Lung microvascular endothelial cell (primary cell): Measurements from ENCODE around the gene SC5D. TPM values are rescaled to one million over a fixed set of nuclear protein-coding genes. Genes with fewer than 3 reads are reported as not detected.

Source experiments
- DNase-seq, 2 donors: peaks; one replicate each; pipeline versions ENCODE4 v3.0.0 to v3.0.0-alpha.2; 2010; ENCODE audit warnings: low read depth in 2 of 2
- total RNA-seq: library from RNA; depleted of rRNA; stranded (reverse); fragments of >200 nt; gene quantifications from 2 replicates; pipeline ENCODE4 v1.2.1, GENCODE V29; 2014

Gene SC5D
- total RNA-seq, 1 donor from 2014 or later: 31.7 TPM

DNA sequence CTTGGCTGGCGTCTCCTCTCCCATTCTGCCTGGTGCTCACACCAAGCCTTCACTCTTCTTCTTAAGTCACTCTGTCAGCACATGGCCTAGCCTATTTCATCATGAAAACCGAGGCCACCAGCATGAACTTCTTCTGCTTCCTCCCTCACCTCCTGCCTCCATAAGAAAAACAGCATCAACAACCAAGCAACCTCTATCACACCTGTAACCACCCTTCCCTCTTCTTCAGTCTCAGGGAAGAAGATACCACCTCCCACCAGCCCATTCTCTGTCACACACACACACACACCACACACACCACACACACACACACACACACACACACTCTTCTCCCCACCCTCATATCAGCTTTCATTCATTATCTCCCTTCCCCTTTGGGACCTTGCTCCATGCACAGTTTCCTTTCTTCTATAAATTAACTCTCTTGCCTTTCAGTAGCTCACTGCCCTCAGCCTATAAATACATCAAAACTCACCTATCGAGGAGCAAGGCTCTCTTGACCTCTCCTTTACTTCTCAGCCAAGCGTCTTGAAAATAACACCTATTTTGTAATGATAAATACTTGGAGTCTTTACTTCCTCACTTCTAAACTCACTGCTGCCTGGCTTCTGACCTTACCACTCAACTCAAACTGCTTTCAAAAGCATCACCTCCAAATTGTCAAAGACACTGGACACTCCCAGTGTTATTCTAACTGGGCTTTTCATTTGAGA lies 36.6 kb downstream of the SC5D start:
- DNase-seq: no peak

DNA sequence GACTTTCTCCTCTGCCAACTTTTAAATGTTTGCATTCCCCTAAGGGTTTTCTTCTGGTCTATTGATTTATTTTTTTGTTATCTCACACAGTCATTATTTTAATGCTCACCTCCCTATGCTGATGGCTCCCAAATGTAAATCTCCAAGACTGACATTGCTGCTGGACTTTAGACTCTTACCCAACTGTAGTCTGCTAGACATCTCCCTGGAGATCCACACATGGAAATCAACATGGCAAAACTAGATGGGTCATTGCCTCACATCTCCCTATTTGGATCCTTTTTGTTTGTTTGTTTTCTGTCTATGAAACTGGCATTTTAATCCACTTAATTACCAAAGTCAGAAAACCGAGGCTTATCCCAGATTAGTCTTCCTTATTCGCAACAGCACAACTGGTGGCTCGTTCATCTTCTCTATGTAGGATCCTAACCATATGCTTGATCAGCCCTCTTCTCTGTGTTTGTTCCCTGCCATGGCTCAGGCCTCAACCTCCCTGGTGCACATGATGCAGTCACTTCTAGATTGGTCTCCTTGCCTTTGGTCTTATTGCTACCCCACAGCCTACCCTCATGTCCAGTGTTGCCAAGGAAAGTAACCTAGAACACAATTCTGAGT lies 37.3 kb downstream of the SC5D start:
- DNase-seq: no peak

DNA sequence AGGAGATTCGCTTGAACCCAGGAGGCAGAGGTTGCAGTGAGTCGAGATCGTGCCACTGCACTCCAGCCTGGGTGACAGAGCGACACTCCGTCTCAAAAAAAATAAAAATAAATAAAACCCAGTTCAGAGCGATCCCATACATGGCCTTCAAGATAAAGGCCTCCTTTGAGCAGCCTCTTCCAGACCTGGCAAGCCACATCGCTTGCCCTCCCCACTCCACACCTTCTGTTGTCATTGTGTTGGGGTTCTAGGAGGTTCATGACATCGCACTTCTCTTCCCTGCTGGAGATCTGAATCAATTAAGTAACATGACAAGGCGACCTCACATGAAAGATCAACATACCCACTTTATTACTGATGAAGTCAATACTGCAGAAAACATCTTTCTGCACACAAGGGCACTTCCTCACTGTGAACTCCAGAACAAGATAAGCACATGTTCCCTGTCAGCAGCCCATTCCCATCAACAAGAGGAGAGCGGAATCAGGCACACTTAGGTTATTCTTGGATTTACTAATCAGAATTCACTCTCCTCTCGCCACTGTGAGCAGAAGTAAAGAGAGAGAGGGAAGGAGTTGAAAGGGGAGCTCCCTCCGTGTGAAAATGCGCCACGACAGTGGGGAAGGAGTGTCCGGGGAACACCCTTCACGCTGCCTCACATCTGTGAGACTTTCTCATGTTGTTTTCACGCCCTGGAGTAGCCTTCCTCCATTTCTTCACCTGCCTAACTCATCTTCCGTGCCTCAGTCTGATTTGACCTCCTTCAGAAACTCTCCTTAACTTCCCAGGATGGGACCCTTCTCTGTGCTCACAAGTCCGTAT lies 38.3 kb downstream of the SC5D start:
- DNase-seq: no peak

DNA sequence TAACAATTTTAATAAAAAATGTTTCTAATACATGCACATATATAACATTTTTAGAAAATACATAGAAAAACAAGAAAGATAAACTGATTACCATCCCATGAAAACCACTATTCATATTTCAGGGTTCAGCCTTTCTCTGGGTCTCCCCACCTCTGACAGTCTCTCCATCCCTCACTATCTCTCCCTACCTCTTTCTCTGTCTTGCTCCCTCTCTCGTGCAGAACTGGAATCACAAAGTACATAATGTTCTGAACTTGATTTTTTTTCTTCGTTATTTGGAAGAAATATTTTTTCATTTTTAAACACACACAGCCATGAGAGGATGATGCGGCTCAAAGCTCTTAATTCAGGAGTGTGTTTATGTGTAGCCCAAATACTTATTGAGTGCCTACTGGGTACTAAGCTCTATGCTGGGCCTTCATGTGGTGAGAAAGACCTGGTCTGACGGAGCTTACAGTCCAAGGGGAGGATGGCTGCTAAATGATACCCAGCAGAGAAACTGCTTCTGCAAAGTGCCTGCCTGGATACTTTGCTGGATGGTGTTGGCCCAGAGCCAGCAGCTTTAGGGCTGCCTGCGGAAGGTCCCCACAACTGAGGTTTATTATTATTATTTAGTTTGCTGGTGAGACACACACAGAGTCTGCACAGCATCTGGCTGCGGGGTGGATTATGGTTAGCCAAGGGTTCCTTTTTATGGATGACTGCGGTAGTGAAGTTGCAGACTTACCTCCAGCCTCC lies 42.6 kb downstream of the SC5D start:
- no peak for DNase-seq

DNA sequence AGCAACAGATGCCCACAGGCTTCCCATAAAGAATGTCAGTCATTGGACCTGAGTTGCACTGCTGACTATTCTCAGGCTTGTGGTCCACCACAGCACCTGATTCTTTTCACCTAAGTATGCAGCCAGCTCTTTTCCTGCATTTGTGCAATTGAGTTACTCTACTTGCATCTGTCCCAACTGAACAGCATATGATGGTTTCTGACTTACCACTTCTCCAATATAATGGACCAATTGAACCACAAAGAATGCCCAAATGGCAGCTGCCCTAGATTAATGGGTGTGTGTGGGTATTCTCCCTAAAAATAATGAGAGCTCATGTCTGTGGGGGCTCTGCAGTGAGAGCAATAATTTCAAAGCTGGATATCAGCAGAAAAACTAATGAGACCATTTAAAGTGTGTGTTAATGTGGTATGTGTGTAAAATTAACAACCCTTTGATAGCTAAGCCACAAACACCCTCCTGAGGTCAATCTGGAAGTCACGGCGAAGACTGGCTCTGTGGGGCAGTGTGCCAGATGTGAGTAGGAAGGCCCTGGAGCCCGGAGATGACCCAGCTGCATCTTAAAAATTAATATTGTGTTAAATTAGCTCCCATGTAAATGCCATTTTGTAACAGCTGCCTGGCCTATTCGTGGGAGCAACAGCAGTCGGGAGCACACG lies 43.8 kb downstream of the SC5D start:
- no peak for DNase-seq

DNA sequence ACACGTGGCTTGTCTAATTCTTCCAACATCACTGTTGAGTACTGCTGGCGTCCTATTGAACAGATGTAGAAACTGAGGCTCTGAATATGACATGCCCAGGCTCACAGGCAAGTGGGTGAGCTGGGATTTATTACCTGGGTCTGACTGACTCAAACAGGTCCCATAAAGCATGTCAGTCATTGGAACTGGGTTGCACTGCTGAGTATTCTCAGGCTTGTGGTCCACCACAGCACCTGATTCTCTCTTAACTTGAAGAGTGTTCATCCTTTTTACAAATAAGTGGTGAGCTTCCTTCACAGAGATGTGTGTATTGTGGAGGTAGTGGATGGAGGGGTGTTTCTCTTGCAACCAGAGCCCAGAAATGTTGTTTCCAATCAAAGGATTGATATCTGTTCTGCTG lies 44.5 kb downstream of the SC5D start:
- DNase-seq: no peak

DNA sequence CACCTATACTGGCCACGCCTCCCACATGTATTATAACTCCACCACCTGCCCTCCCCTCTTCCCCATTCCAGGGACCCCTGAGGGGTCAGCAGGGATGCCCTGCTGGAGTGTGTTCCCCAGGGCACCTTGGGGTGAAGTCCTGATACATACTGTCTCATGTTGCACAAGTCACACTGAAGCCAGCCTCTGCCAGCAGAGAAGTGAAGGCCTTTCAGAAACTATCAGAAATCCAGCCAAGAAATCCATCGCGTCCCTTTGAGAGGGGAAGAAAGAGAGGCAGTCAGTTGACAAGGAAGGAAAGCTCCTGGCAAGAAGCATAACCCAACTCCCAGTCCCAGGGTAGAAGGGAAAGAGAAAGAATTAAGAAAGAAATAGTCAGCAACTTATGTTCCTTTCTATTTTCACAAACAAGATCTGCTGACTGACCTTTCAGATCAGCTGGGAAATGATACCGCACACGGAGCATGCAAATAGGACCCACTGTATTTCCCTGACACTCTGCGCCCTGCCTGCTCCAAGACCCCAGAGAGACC lies 45.2 kb downstream of the SC5D start:
- DNase-seq: no peak

DNA sequence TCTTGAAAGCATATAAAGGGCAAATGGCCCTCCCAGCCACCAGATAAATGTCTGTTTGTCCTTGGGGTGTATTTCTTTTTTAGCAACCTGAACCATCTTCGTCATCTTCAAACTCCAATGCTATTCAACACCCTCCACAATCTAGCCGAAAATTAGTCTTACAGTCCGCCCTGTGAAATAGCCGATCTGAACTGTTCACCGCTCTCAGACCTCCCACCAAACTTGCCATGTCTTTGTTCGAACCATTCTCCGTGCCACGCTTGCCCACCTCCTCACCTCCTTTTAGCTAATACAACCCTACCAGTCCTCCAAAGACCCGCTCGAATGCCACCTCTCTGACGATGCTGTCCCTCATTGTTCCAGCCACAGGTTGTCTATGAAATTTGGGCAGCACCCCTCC lies 46.0 kb downstream of the SC5D start:
- DNase-seq: no peak

DNA sequence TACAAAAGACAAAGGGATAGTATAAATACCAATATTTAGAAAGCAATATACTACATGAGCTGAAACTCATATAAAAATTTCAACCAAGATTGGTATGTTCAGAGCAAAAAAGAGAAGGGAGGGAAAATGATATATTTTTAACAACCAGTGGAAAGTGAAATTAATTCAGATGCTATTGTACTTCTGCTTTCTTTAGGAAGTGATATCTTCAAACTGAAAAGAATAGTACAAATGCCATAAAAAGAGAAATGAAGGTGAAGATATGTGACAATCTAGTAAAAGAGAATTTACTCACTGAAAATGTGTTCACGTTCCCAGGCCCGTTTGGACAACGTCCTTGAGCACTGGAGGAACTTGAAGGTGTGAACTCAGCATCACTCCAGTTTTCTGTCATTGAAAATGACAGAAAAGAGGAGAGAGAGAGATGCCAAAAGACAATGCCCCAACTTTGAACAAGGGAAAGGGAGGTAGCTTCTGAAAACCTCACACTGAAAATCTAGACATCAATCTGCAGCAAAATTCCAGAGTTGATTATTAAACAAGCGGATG lies 47.5 kb downstream of the SC5D start:
- no peak for DNase-seq

DNA sequence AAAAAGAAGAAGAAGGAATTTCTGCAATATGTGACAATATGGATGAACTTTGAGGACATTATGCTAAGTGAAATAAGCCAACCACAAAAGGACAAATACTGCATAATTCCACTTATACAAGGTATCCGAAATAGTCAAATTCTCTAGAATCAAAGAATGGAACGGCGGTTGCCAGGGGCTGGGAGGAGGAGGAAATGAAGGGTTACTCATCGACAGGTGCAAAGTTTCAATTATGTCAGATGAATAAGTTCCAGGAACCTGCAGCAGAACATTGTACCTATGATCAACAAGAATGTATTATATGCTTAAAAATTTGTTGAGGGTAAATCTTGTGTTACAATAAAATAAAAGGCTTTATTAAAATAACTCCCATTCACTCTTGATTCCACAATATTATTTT lies 49.0 kb downstream of the SC5D start:
- no peak for DNase-seq

DNA sequence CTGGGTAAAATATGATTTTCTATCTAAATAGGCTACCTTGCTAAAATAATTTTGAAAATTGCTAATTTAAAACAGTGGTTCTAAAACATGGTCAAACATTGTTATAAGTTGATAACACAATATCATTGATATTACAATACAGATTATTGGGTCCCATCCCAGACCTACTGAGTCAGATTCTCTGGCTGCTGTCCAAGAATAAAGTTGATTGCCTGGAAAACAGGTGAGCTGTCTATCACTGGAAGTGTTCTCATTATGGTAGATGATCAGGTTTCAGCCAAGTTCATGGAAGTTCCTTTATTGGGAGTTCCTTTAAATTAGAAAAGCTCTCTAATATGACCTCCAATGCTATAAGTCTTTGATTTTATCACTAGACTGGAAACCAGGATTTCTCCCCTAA lies 52.3 kb downstream of the SC5D start:
- no peak for DNase-seq

DNA sequence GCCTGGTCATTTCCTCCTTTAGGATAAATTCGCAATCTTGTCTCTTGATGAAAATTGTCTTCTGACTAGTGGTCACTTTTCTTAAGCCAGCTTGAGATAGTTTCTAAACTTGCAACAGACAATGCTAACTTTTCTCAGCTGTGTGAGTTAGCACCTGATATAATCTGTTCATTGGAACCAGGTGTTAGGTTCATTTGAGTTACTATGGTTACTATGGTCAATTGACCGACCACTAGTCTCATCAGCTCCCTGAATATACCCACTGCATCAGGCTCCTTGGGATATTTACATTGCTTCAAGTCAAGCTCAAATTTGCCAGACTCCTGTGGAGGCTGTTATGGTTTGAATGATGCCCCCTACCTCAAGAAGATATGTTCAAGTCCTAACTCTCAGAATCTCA lies 54.5 kb downstream of the SC5D start:
- no peak for DNase-seq

DNA sequence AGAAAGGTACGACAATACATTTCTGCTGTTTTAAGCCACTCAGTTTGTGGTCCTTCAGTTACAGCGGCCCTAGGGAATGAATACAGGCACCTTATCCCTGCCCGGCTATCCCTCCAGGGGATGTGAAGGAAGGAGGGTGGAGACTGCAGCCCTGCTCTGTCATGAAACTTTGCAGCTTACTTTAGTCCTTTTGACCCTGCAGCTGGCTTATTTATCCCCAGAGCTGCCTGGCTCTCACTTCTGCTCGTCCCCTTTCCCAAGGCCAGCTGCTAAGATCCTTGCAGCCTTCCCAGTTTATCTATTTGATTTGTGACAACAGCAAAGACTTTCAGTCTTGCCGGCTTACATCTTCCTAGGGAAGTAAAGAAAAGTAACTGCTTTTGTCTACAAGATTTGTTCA lies 55.2 kb downstream of the SC5D start:
- no peak for DNase-seq

DNA sequence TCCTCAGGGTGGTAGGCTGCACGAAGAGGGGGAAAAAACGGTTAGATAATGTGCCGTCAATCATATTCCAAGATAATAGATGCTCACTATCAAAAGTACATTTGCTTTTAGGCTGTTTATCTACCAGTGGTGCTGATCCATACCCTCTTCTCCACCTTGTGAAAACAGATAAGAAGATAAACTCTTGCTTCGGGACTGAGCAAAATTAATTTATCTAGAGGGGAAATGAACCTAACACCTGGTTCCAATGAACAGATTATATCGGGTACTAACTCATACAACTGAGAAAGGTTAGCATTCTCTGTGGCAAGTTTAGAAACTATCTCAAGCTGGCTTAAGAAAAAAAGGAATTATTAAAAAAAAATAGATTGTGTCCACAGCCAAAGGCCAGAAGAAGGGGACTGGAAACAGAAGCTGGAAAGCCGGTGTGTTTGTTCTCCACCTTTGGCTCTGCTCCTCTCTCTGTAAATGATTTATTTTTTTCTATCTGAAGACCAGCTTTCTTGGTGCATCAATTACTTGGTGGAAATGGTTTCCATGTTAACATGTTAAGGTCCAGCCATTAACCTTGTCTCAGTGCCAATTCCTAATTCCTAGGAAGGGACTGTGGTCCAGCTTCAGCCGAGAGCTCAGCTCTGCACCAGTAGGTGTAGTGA lies 55.8 kb downstream of the SC5D start:
- DNase-seq: no peak

DNA sequence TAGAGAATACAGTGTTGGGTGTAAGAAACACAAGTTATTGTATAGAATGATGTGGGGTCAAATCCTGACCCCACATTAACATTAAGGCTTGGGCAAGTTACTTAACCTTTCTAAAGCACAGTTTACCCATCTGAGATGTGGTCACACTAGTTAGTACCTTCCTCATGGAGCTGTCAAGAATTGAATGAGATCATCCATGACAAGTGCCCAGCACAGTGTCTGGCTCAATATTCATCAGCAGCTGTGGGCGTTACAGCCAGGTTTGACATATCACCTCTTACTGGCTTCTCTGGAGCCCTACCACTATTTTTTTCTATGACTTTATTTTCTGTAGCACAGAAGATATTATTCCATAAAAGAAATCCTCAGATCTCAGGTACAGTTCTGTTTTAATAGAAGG lies 57.2 kb downstream of the SC5D start:
- DNase-seq: no peak

DNA sequence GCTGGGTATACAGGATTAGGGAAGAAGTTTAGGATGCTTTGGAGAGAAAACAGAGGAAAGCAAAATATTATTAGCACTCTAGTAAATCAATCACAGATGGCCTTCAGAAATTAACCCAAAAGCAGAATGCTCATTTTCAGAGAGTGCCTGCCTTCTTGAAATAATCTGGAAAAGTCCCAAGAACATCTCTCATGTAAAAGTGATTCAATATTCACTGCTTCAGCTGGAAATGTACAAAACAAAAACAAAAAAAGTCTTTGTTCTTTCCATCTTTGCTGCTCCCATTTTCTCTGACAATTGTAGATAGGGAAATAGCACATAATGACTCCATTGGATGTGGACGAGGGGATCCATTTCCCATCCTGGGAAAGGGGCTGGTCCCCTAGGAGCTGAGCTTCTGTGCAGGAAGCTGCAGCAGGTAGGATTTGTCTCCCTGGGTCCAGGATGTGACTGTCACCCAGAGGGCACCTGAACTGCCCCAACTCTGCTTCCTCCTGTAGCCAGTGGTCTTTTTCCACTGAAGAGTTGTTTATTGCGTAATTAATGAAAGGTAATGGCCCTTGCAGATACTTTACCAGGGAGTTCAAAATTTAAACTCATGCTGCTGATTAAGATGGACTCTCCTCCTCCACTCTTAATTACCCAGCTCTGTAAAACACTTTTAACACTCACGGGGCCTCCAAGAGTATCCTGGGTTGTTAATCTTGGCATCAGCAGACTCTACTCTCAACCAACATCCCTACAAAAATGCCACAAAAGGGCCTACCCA lies 57.9 kb downstream of the SC5D start:
- DNase-seq: no peak

DNA sequence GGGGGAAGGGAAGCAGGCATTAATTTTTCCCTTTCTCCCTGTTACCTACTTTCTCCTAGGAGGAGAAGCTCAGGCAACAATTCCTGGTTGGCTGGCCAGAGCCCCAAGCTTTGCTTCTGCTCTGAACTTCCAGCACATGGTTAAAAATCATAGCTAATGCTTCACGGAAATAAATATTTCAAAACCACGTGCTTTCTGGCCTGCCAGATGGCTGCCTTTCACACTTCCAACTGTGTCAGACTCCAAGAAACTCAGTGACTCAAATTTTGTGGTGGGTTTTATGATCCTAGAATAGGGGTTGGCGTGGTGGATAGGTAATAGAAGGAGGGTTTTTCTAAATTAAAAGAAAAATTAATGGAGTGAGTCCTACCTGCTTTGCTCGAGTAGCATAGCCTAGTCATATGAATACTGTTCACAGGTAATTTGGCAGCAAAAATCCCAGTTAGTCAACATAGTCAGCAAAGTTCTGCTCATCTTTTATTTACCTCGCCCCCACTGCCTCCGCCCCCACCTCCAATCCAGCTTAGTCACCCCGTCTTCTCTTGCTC lies 58.6 kb downstream of the SC5D start:
- no peak for DNase-seq

DNA sequence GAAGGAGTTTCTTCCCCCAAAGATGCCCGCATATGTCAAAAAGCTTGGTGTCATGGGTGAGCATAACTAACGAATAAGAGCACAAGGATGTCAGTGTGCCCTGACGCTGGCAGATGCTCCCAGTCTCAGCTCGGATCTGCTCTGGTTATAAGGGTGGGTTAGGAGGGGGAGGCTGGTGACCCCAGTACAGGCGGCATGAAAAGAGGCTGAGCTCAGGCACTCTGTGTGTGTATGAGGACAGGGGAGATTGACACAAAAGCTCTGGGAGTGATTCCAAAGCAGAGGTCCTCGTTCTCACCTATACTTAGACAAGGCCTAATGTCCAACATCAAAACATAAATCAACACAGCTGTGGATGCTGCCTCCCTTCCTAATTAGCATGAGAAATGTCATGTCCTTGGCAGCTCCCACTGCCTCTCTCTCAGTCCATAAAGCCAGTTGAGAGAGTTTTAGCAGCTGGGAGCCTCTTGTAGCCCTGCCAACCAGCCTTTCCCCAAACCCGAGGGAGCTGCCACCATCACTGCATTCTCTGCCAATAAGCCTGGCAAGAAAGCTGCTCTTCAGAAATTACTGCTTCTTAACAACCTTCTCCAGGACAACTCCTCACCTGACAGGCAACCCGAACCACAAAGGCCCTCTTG lies 59.8 kb downstream of the SC5D start:
- DNase-seq: no peak

DNA sequence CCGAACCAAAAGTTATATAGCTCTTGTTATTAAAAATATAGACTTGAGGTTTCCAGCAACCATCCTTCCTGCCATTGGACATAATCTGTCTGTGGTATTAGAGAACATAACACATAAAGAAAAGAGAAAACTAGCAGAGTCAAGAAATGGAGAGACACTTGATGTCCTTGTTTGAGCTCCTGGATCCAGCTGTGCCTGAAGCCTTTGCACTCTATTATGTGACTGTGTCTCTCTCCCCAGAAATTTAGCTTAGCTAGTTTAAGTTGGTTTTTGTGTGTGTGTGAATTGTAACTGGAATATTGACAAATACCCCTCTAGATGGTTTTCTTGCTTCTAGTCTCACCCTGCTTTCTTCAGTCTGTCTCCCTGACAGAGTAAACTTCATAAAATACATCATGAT lies 61.6 kb downstream of the SC5D start:
- no peak for DNase-seq
